OCI-LY1 (cell line): Measurements from ENCODE around the gene LY86.

ENCODE experiments used
- H2AFZ ChIP-seq: fragments of 200-600 bp; sonication (generic), shearing (Covaris generic); 2 replicates; pipeline ENCODE4 v1.6.0; 2014; ENCODE audit warnings: antibody characterized with exemption, mild to moderate bottlenecking, low read length
- H3F3A ChIP-seq: fragments of 200-600 bp; sonication (generic), shearing (Covaris generic); 2 replicates; pipeline ENCODE4 v1.6.0; 2014; ENCODE audit warnings: mild to moderate bottlenecking, antibody characterized with exemption, low read length, moderate library complexity; ENCODE audit not compliant: insufficient read depth
- H3K27ac ChIP-seq: fragments of 200-600 bp; sonication (generic); 2 replicates; pipeline ENCODE4 v1.5.1; 2014; ENCODE audit warnings: low read length, mixed run types, mild to moderate bottlenecking, low read depth; ENCODE audit not compliant: poor library complexity, severe bottlenecking
- H3K27me3 ChIP-seq: fragments of 200-600 bp; sonication (generic); 2 replicates; pipeline ENCODE4 v1.6.0; 2014; ENCODE audit warnings: antibody characterized with exemption, mild to moderate bottlenecking, low read length, moderate library complexity; ENCODE audit not compliant: insufficient read depth
- H3K36me3 ChIP-seq: fragments of 200-600 bp; sonication (generic); 2 replicates; pipeline ENCODE4 v1.6.1; 2014; ENCODE audit warnings: mild to moderate bottlenecking, antibody characterized with exemption, low read length, moderate library complexity, mixed read lengths; ENCODE audit not compliant: insufficient read depth
- H3K4me1 ChIP-seq: fragments of 200-600 bp; sonication (generic); 2 replicates; pipeline ENCODE4 v1.5.1; 2014; ENCODE audit warnings: mild to moderate bottlenecking, low read length, moderate library complexity; ENCODE audit not compliant: insufficient read depth, severe bottlenecking
- H3K4me2 ChIP-seq: fragments of 200-600 bp; sonication (generic), shearing (Covaris generic); 2 replicates; pipeline ENCODE4 v1.6.1; 2014; ENCODE audit warnings: low read length
- H3K4me3 ChIP-seq: fragments of 200-600 bp; sonication (generic); 2 replicates; pipeline ENCODE4 v1.5.1; 2014; ENCODE audit warnings: low read length, low read depth, mild to moderate bottlenecking, mixed read lengths; ENCODE audit not compliant: poor library complexity, severe bottlenecking
- H3K79me2 ChIP-seq: fragments of 200-600 bp; shearing (Covaris generic); 2 replicates; pipeline ENCODE4 v1.6.1; 2016; ENCODE audit warnings: mixed run types, low read length, mixed read lengths; ENCODE audit not compliant: insufficient read depth
- H3K9ac ChIP-seq: fragments of 200-600 bp; sonication (generic), shearing (Covaris generic); 2 replicates; pipeline ENCODE4 v1.6.1; 2014; ENCODE audit warnings: mild to moderate bottlenecking, low read length, mixed read lengths
- H3K9me2 ChIP-seq: fragments of 200-600 bp; sonication (generic), shearing (Covaris generic); 2 replicates; pipeline ENCODE4 v1.6.1; 2014; ENCODE audit warnings: low read depth, mild to moderate bottlenecking, low read length, mixed read lengths
- H3K9me3 ChIP-seq: fragments of 200-600 bp; shearing (Covaris generic); 2 replicates; pipeline ENCODE4 v1.6.1; 2014; ENCODE audit warnings: low read length, mixed read lengths
- H4K20me1 ChIP-seq: fragments of 200-600 bp; sonication (generic), shearing (Covaris generic); 2 replicates; pipeline ENCODE4 v1.6.0; 2016; ENCODE audit warnings: mild to moderate bottlenecking, low read length; ENCODE audit not compliant: insufficient read depth
- EZH2 ChIP-seq: fragments of 200-600 bp; sonication (generic), shearing (Covaris generic); IDR thresholded peaks from 2 replicates; pipeline ENCODE4 v1.8.0; 2017; ENCODE audit warnings: borderline replicate concordance, mixed run types, mild to moderate bottlenecking, antibody characterized with exemption, low read length, moderate library complexity, mixed read lengths
- TF ChIP-seq, protein P1 (sequence below): fragments of 200-600 bp; sonication (generic), shearing (Covaris generic); IDR thresholded peaks from 2 replicates; pipeline ENCODE4 v1.5.1; 2017; ENCODE audit warnings: mild to moderate bottlenecking, antibody characterized with exemption, low read length, moderate library complexity, mixed read lengths

The LY86 gene

DNA sequence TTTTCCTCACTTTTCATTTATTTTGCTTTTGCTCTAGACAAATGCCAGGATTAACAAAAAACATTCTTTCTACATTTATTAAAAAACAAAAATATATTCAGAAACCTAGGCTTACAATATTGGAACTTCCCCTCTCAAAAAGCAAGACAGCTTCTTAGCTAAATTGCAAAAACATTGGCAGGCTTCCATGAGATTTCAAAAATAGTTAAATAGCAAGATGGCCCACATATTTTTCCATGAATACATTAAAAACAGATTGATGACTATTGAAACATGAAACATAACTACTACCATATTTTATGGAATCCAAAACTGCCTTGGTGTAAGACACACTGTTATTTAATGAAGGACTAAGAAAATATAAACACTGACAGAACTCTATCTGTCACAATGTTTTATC is 92.0 kb downstream of the LY86 start:
- no peaks in the 10 kb centered on the region for H3K4me1 ChIP-seq
- no peak overlapping the region for H3K4me3 ChIP-seq
- no peaks in the 10 kb centered on the region for H3K79me2 ChIP-seq
- H3K27ac ChIP-seq, result no peak overlapping the region
- no peaks in the 10 kb centered on the region for H3K36me3 ChIP-seq
- TF ChIP-seq EZH2, result no peak
- TF ChIP-seq, protein P1, sequence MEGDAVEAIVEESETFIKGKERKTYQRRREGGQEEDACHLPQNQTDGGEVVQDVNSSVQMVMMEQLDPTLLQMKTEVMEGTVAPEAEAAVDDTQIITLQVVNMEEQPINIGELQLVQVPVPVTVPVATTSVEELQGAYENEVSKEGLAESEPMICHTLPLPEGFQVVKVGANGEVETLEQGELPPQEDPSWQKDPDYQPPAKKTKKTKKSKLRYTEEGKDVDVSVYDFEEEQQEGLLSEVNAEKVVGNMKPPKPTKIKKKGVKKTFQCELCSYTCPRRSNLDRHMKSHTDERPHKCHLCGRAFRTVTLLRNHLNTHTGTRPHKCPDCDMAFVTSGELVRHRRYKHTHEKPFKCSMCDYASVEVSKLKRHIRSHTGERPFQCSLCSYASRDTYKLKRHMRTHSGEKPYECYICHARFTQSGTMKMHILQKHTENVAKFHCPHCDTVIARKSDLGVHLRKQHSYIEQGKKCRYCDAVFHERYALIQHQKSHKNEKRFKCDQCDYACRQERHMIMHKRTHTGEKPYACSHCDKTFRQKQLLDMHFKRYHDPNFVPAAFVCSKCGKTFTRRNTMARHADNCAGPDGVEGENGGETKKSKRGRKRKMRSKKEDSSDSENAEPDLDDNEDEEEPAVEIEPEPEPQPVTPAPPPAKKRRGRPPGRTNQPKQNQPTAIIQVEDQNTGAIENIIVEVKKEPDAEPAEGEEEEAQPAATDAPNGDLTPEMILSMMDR, result no peak
- H2AFZ ChIP-seq, result no peak overlapping the region
- H4K20me1 ChIP-seq, result no peaks in the 10 kb centered on the region
- no peak overlapping the region for H3K4me2 ChIP-seq
- no peaks in the 10 kb centered on the region for H3K9me2 ChIP-seq
- H3K27me3 ChIP-seq, result no peaks in the 10 kb centered on the region
- no peaks in the 10 kb centered on the region for H3K9me3 ChIP-seq
- no peak overlapping the region for H3K9ac ChIP-seq
- no peaks in the 10 kb centered on the region for H3F3A ChIP-seq

DNA sequence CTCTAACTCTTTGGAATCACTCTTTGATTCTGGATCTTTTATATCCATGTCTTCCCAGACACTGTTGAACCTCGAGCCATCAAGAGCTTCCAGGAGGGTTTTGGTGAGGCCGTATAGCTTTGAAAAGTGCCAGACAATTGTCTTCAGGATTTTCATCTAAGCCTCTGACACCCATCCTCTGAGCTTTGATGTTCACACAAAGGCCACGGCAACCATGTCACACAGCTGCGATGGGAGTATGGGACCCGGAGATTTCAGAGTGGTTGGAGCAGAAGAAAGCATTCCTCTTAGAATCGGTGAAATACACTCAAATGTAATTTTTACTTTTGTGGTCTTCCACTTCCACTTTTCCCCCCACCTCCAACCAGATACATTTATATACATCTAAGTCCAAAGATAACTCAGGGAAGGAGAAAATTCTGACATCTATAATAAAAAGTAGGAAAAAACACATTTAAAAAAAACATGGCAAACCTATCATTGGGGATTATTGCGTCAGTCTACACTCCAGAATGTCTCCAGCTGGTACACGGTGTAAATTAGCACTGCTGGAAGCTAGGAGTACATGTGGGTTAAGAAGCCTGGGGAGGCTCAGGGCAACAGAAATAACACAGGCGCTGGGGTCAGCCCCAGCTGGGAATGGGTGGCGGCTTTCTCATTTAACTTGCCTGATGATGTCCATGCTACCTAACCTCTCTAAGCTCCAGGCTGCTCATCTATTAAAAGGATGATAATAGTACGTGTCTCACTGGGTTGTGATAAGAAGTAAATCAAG is 92.7 kb downstream of the LY86 start:
- Histone ChIP-seq H3K9ac (no peak overlapping the region), H3K27ac (no peak overlapping the region), H3K9me2 (no peaks in the 10 kb centered on the region), H3F3A (no peaks in the 10 kb centered on the region), H4K20me1 (no peaks in the 10 kb centered on the region), H3K4me3 (no peak overlapping the region), H2AFZ (no peak overlapping the region), H3K4me2 (no peak overlapping the region), H3K9me3 (no peaks in the 10 kb centered on the region), H3K27me3 (no peaks in the 10 kb centered on the region), H3K36me3 (no peaks in the 10 kb centered on the region), H3K79me2 (no peaks in the 10 kb centered on the region), H3K4me1 (no peaks in the 10 kb centered on the region)
- TF ChIP-seq, protein P1, result no peak
- no peak for TF ChIP-seq EZH2

DNA sequence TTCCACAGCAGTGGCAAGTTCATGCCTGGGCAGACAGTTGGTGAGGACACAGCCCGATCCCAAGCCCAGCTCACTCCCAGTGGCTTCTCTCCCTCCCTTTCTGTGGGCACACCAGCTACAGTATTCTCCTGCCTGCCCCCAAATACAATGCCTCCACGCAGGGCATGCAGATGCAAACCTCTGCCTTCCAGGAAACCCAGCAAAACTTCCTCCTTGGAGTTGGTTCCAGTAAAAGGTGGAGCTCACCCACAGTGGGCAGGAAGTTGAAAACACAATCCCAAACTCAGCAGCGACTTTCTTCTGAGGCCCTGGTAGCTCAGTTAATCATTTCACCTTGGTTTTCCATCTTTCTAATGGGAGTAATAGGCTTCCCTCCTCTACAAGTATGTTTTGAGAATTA is 93.7 kb downstream of the LY86 start:
- H3K4me2 ChIP-seq, result no peak overlapping the region
- no peak overlapping the region for H3K9ac ChIP-seq
- no peak overlapping the region for H2AFZ ChIP-seq
- no peak for TF ChIP-seq EZH2
- TF ChIP-seq, protein P1, result no peak
- no peaks in the 10 kb centered on the region for H3K36me3 ChIP-seq
- H3K27ac ChIP-seq, result no peak overlapping the region
- H3K9me3 ChIP-seq, result no peaks in the 10 kb centered on the region
- H3F3A ChIP-seq, result no peaks in the 10 kb centered on the region
- H3K9me2 ChIP-seq, result no peaks in the 10 kb centered on the region
- H3K4me1 ChIP-seq, result peaks cover 6% of the 10 kb centered on the region
- no peaks in the 10 kb centered on the region for H4K20me1 ChIP-seq
- no peaks in the 10 kb centered on the region for H3K79me2 ChIP-seq
- no peak overlapping the region for H3K4me3 ChIP-seq
- H3K27me3 ChIP-seq, result no peaks in the 10 kb centered on the region
